PC-9 (cell line): ENCODE measurements around the gene CSH2. TPM values are rescaled to one million over a fixed set of nuclear protein-coding genes. Genes with fewer than 3 reads are reported as not detected.

Source experiments
- BruUV-seq: library from RNA; stranded (reverse); fragments of 400-500 nt; replicated peaks from 2 replicates; lab custom pipeline; 2021; lab: Mats Ljungman, UMichigan
- CTCF ChIA-PET: fragments of 300-600 bp; sonication (Branson Sonifier 250); formaldehyde crosslinking; loops from one replicate; lab custom pipeline; 2022; ENCODE audit warnings: antibody characterized with exemption; lab: Charles Lee
- POLR2A ChIA-PET: fragments of 300-600 bp; sonication (Branson Sonifier 250); formaldehyde crosslinking; loops from one replicate; lab custom pipeline; 2022; ENCODE audit warnings: antibody characterized with exemption; ENCODE audit not compliant: unreplicated experiment; lab: Charles Lee
- DNase-seq, 2 experiments: peaks; one replicate each; pipeline versions ENCODE4 v3.0.0 to v3.0.0-alpha.2; 2015 to 2022; ENCODE audit warnings: mixed read lengths in 1 of 2
- H2AFZ ChIP-seq: fragments of 200-600 bp; sonication (generic); 2 replicates; pipeline ENCODE4 v1.8.1; 2017; ENCODE audit warnings: antibody characterized with exemption
- H3F3A ChIP-seq: fragments of 200-600 bp; sonication (generic); 2 replicates; pipeline ENCODE4 v1.8.1; 2017; ENCODE audit warnings: antibody characterized with exemption, mild to moderate bottlenecking, low read depth; ENCODE audit not compliant: insufficient read depth
- H3K27ac ChIP-seq: fragments of 200-600 bp; sonication (generic); 2 replicates; pipeline ENCODE4 v1.6.1; 2016; ENCODE audit warnings: mixed run types
- H3K27me3 ChIP-seq: fragments of 200-600 bp; sonication (generic); 2 replicates; pipeline ENCODE4 v1.6.1; 2016; ENCODE audit warnings: low read depth, mixed run types; ENCODE audit not compliant: insufficient read depth
- H3K36me3 ChIP-seq: fragments of 200-600 bp; sonication (generic); 2 replicates; pipeline ENCODE4 v1.6.1; 2016; ENCODE audit warnings: low read depth, mixed run types
- H3K4me1 ChIP-seq: fragments of 200-600 bp; sonication (generic); replicated peaks from 2 replicates; pipeline ENCODE4 v1.6.1; 2016; ENCODE audit warnings: mixed run types; ENCODE audit not compliant: insufficient read depth
- H3K4me2 ChIP-seq: fragments of 200-600 bp; sonication (generic); 2 replicates; pipeline ENCODE4 v1.6.1; 2017; ENCODE audit warnings: mixed run types
- H3K4me3 ChIP-seq: fragments of 200-600 bp; sonication (generic); 2 replicates; pipeline ENCODE4 v1.6.1; 2016; ENCODE audit warnings: mixed run types
- H3K79me2 ChIP-seq: fragments of 200-600 bp; sonication (generic); 2 replicates; pipeline ENCODE4 v1.6.1; 2017; ENCODE audit warnings: low read depth, mixed run types
- H3K9me2 ChIP-seq: fragments of 200-600 bp; sonication (generic); 2 replicates; pipeline ENCODE4 v1.8.1; 2017; ENCODE audit warnings: mild to moderate bottlenecking; ENCODE audit not compliant: insufficient read depth
- H3K9me3 ChIP-seq: fragments of 200-600 bp; sonication (generic); 2 replicates; pipeline ENCODE4 v1.8.1; 2016; ENCODE audit warnings: low read depth; ENCODE audit not compliant: insufficient read depth
- H4K20me1 ChIP-seq: fragments of 200-600 bp; sonication (generic); 2 replicates; pipeline ENCODE4 v1.8.1; 2017; ENCODE audit not compliant: insufficient read depth
- EZH2 ChIP-seq: fragments of 200-600 bp; sonication (generic); IDR thresholded peaks from 2 replicates; pipeline ENCODE4 v1.8.0; 2017; ENCODE audit warnings: antibody characterized with exemption, low read depth
- intact Hi-C: fragments of 100-400 bp; cut with micrococcal nuclease; formaldehyde crosslinking; loops from one replicate; pipeline ENCODE4 v1.10.0; 2022; ENCODE audit not compliant: unreplicated experiment
- total RNA-seq: library from RNA; stranded (reverse); gene quantifications from 2 replicates; pipeline ENCODE4 v1.2.3, GENCODE V29; 2021
- TF ChIP-seq, protein P1 (sequence below): fragments of 200-600 bp; sonication (generic); conservative IDR thresholded peaks from 2 replicates; pipeline ENCODE4 v1.6.1; 2017; ENCODE audit warnings: mixed run types, antibody characterized with exemption, mild to moderate bottlenecking, moderate library complexity

The CSH2 gene
- total RNA-seq, 1 experiment from 2014 or later: not detected

DNA sequence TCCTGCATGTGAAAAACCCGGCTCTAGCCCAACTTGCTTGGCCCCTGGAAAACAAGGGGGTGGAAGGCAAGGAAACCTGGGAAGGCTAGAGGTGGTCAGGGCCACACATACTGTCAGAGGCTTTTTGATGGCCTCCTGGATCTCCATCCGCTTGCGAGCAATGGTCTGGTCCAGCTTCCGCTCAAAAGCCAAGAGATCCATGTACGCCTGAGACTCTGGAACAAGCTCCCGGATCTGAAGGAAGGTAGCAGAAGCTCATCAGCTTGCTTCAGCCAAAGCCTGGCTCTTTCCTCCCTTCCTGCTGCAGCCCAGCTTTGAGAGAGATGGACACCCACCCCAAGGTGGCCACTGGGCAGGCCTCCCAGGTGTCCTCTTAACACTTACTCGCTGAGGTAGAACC, 36.7 kb downstream of the CSH2 start:
- CTCF ChIA-PET: no interaction called here

DNA sequence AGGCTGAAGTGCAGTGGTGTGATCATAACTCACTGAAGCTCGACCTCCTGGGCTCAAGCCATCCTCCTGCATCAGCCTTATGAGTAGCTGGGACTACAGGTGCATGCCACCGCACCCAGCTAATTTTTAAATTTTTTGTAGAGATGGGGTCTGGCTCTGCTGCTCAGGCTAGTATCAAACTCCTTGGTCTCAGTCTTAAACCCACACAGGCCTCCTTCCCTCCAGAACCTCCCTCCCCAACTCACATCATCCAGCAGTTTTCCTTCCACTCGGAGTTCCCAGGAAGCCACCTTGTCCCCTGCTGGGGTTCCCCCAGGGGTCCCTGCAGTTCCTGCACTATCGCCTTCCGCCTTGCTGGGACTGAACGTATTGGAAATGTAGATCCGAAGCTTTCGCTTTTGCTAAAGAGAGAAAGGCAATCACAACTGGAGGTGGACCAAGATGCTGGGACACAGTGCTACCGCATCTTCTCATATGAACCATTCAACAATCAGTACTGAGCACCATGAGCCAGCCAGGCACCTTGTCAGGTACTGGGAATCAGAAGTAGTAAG, 38.2 kb downstream of the CSH2 start:
- BruUV-seq: no TSS peak
- Histone ChIP-seq H3K9me3 (no peaks in the 10 kb centered on the region), H3K79me2 (peaks cover 40% of the 10 kb centered on the region), H2AFZ (no peak overlapping the region), H4K20me1 (peaks cover 12% of the 10 kb centered on the region), H3K36me3 (0 out of 2 replicates have a peak, but pooled peaks cover 13% of the 10 kb centered on the region), H3K4me2 (no peak overlapping the region), H3K4me3 (no peak overlapping the region), H3K9me2 (no peaks in the 10 kb centered on the region), H3F3A (peaks cover 47% of the 10 kb centered on the region), H3K27me3 (no peaks in the 10 kb centered on the region), H3K27ac (no peak overlapping the region), H3K4me1 (peaks cover 26% of the 10 kb centered on the region)
- DNase-seq: no peak
- intact Hi-C loops: no loop called here
- CTCF ChIA-PET: no interaction called here
- TF ChIP-seq EZH2: no peak
- TF ChIP-seq, protein P1, sequence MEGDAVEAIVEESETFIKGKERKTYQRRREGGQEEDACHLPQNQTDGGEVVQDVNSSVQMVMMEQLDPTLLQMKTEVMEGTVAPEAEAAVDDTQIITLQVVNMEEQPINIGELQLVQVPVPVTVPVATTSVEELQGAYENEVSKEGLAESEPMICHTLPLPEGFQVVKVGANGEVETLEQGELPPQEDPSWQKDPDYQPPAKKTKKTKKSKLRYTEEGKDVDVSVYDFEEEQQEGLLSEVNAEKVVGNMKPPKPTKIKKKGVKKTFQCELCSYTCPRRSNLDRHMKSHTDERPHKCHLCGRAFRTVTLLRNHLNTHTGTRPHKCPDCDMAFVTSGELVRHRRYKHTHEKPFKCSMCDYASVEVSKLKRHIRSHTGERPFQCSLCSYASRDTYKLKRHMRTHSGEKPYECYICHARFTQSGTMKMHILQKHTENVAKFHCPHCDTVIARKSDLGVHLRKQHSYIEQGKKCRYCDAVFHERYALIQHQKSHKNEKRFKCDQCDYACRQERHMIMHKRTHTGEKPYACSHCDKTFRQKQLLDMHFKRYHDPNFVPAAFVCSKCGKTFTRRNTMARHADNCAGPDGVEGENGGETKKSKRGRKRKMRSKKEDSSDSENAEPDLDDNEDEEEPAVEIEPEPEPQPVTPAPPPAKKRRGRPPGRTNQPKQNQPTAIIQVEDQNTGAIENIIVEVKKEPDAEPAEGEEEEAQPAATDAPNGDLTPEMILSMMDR: peak; percentile 24; the same call in 1 of the 2 replicates
- POLR2A ChIA-PET: no interaction called here

More for the DNA sequence above, 36.7 kb downstream of the CSH2 start:
- peaks cover 12% of the 10 kb centered on the region for H4K20me1 ChIP-seq
- H3K9me3 ChIP-seq: no peaks in the 10 kb centered on the region
- no peak for DNase-seq
- no TSS peak for BruUV-seq
- peaks cover 56% of the 10 kb centered on the region for H3K79me2 ChIP-seq
- H3F3A ChIP-seq: peaks cover 40% of the 10 kb centered on the region
- H2AFZ ChIP-seq: no peak overlapping the region
- H3K27me3 ChIP-seq: no peaks in the 10 kb centered on the region
- peaks cover 39% of the 10 kb centered on the region for H3K4me1 ChIP-seq
- no peak for TF ChIP-seq EZH2
- TF ChIP-seq, protein P1: no peak
- intact Hi-C loops: no loop called here
- 0 out of 2 replicates have a peak, but pooled peaks cover 6% of the 10 kb centered on the region for H3K36me3 ChIP-seq
- no peak overlapping the region for H3K4me2 ChIP-seq
- no peak overlapping the region for H3K4me3 ChIP-seq
- no peak overlapping the region for H3K27ac ChIP-seq
- POLR2A ChIA-PET: no interaction called here
- no peaks in the 10 kb centered on the region for H3K9me2 ChIP-seq

- H3F3A ChIP-seq: peaks cover 40% of the 10 kb centered on the region
- peaks cover 12% of the 10 kb centered on the region for H4K20me1 ChIP-seq
- intact Hi-C loops: no loop called here
- POLR2A ChIA-PET: interaction anchor here (0.7 kb wide), 1 partner anchor 56 kb away, joined by 3 read pairs; no protein-coding TSS in a partner anchor
- peak; percentile 40 to 63 for DNase-seq
- BruUV-seq: no TSS peak
- no peak overlapping the region for H3K4me2 ChIP-seq
- H3K4me1 ChIP-seq: peaks cover 20% of the 10 kb centered on the region
- H3K27me3 ChIP-seq: no peaks in the 10 kb centered on the region
- H3K9me2 ChIP-seq: no peaks in the 10 kb centered on the region
- H2AFZ ChIP-seq: no peak overlapping the region
- H3K79me2 ChIP-seq: peaks cover 40% of the 10 kb centered on the region
- no peak overlapping the region for H3K4me3 ChIP-seq
- TF ChIP-seq EZH2: no peak
- TF ChIP-seq, protein P1: peak; percentile 58; the same call in 1 of the 2 replicates
- no peaks in the 10 kb centered on the region for H3K9me3 ChIP-seq
- H3K27ac ChIP-seq: no peak overlapping the region
- CTCF ChIA-PET: no interaction called here
- H3K36me3 ChIP-seq: peaks cover 19% of the 10 kb centered on the region; the same call in 1 of the 2 replicates
These were observed 38.9 kb downstream of the CSH2 start for GRCh38 chr17:63834431-63835166.
